H1 (cell line): ENCODE data around the gene ANKFY1. TPM values are rescaled to one million over a fixed set of nuclear protein-coding genes. Genes with fewer than 3 reads are reported as not detected.

ENCODE experiments used
- CTCF ChIA-PET: fragments of 300-600 bp; sonication (Branson Sonifier 250); formaldehyde crosslinking; loops from one replicate; lab custom pipeline; 2021; ENCODE audit not compliant: partially characterized antibody; lab: Charles Lee
- POLR2A ChIA-PET: fragments of 300-600 bp; sonication (Branson Sonifier 250); formaldehyde crosslinking; loops from one replicate; lab custom pipeline; 2021; ENCODE audit warnings: inconsistent platforms; ENCODE audit not compliant: partially characterized antibody; lab: Charles Lee
- DNase-seq, 2 experiments: peaks; one replicate each; pipeline versions ENCODE4 v3.0.0 to v3.0.0-alpha.2; 2010 to 2022; ENCODE audit warnings: low spot score in 2 of 2, low read depth in 1 of 2, mixed read lengths in 1 of 2
- FAIRE-seq: peaks from 2 replicates; lab custom pipeline; 2011; peaks lifted over from hg19 to GRCh38; lab: Jason Lieb, UNC
- H2AFZ ChIP-seq: 2 replicates; pipeline ENCODE4 v1.8.1; 2012; ENCODE audit warnings: low read length, inconsistent platforms
- H2AK5ac ChIP-seq: 2 replicates; pipeline ENCODE4 v1.6.1; 2013; ENCODE audit warnings: low read depth, low read length
- H2BK120ac ChIP-seq: replicated peaks from 2 replicates; pipeline ENCODE3; 2013; ENCODE audit warnings: low read depth, low read length, inconsistent platforms
- H2BK12ac ChIP-seq: 2 replicates; pipeline ENCODE4 v1.6.1; 2013; ENCODE audit warnings: low read depth, low read length
- H2BK15ac ChIP-seq: 2 replicates; pipeline ENCODE4 v1.6.1; 2013; ENCODE audit warnings: low read length
- H2BK20ac ChIP-seq: 2 replicates; pipeline ENCODE4 v1.6.1; 2013; ENCODE audit warnings: low read length
- H2BK5ac ChIP-seq: 2 replicates; pipeline ENCODE4 v1.6.1; 2013; ENCODE audit warnings: low read depth, low read length
- H3K14ac ChIP-seq: 2 replicates; pipeline ENCODE4 v1.6.1; 2013; ENCODE audit warnings: inconsistent platforms; ENCODE audit not compliant: insufficient read length
- H3K18ac ChIP-seq: 2 replicates; pipeline ENCODE4 v1.6.1; 2013; ENCODE audit warnings: low read length; ENCODE audit errors: extremely low read depth
- H3K23ac ChIP-seq: 2 replicates; pipeline ENCODE4 v1.6.1; 2013; ENCODE audit warnings: inconsistent platforms; ENCODE audit not compliant: insufficient read length
- H3K23me2 ChIP-seq: 2 replicates; pipeline ENCODE4 v1.6.1; 2013; ENCODE audit warnings: low read depth, low read length
- H3K27ac ChIP-seq: 2 replicates; pipeline ENCODE4 v1.6.1; 2011; ENCODE audit warnings: low read depth, low read length, inconsistent platforms
- H3K27me3 ChIP-seq, 4 experiments: replicated peaks in 1 of 4; 1 replicate in 1 of 4; 2 replicates in 3 of 4; pipeline versions ENCODE4 v1.6.1 to v1.8.1; 2011 to 2013; ENCODE audit warnings: low read length in 3 of 4, mild to moderate bottlenecking in 3 of 4, inconsistent platforms in 2 of 4, mixed read lengths in 2 of 4, moderate library complexity in 1 of 4; ENCODE audit not compliant: control insufficient read depth in 3 of 4, insufficient read depth in 3 of 4; ENCODE audit errors: extremely low read depth in 1 of 4
- H3K36me3 ChIP-seq, 4 experiments: 2 replicates each; pipeline versions ENCODE4 v1.6.1 to v1.8.1; 2011 to 2013; ENCODE audit warnings: mild to moderate bottlenecking in 4 of 4, low read length in 3 of 4, moderate library complexity in 2 of 4, control low read depth in 1 of 4, inconsistent platforms in 1 of 4; ENCODE audit not compliant: insufficient read depth in 4 of 4, control insufficient read depth in 2 of 4
- H3K4ac ChIP-seq: replicated peaks from 2 replicates; pipeline ENCODE3; 2013; ENCODE audit warnings: low read length, low read depth, mixed read lengths, inconsistent platforms; ENCODE audit not compliant: insufficient read length
- H3K4me1 ChIP-seq, 4 experiments: replicated peaks in 1 of 4; 1 replicate in 1 of 4; 2 replicates in 3 of 4; pipeline versions ENCODE4 v1.6.1 to v1.8.1; 2011 to 2013; ENCODE audit warnings: low read length in 3 of 4, inconsistent platforms in 2 of 4, mixed read lengths in 1 of 4; ENCODE audit not compliant: insufficient read depth in 4 of 4, control insufficient read depth in 3 of 4
- H3K4me2 ChIP-seq, 2 experiments: 2 replicates each; pipeline versions ENCODE4 v1.6.1 to v1.8.1; 2011 to 2013; ENCODE audit warnings: low read depth in 2 of 2, low read length in 2 of 2, control low read depth in 1 of 2, inconsistent platforms in 1 of 2, mild to moderate bottlenecking in 1 of 2; ENCODE audit not compliant: insufficient read depth in 1 of 2
- H3K4me3 ChIP-seq, 4 experiments: fragments of 200-600, 300-600 bp in 1 of 4; sonication (generic), shearing (Covaris generic), sonication (Bioruptor Twin) in 1 of 4; 2 replicates each; pipeline versions ENCODE4 v1.5.1 to v1.8.1; 2011 to 2016; ENCODE audit warnings: low read length in 4 of 4, low read depth in 3 of 4, control low read depth in 2 of 4, inconsistent platforms in 2 of 4, mild to moderate bottlenecking in 2 of 4, mixed read lengths in 1 of 4, moderate library complexity in 1 of 4; ENCODE audit not compliant: insufficient read depth in 2 of 4; ENCODE audit errors: extremely low read depth in 1 of 4
- H3K56ac ChIP-seq: replicated peaks from 2 replicates; pipeline ENCODE3; 2013; ENCODE audit warnings: low read depth, mild to moderate bottlenecking, mixed read lengths, low read length, inconsistent platforms; ENCODE audit not compliant: insufficient read length
- H3K79me1 ChIP-seq: 2 replicates; pipeline ENCODE4 v1.6.1; 2013; ENCODE audit warnings: low read depth, low read length, control low read depth
- H3K79me2 ChIP-seq, 2 experiments: 2 replicates each; pipeline versions ENCODE4 v1.6.1 to v1.8.1; 2012 to 2013; ENCODE audit warnings: low read length in 2 of 2, mild to moderate bottlenecking in 2 of 2, inconsistent platforms in 1 of 2; ENCODE audit not compliant: insufficient read depth in 2 of 2, control insufficient read depth in 1 of 2
- H3K9ac ChIP-seq, 4 experiments: replicated peaks in 1 of 4; 1 replicate in 1 of 4; 2 replicates in 3 of 4; pipeline versions ENCODE4 v1.6.1 to v1.8.1; 2011 to 2013; ENCODE audit warnings: low read depth in 3 of 4, low read length in 3 of 4, control low read depth in 2 of 4, mild to moderate bottlenecking in 2 of 4, moderate library complexity in 2 of 4, inconsistent platforms in 1 of 4; ENCODE audit errors: extremely low read depth in 1 of 4
- H3K9me3 ChIP-seq, 2 experiments: 2 replicates each; pipeline versions ENCODE4 v1.6.1 to v1.8.1; 2012 to 2013; ENCODE audit warnings: mild to moderate bottlenecking in 2 of 2, moderate library complexity in 2 of 2, control low read depth in 1 of 2, inconsistent platforms in 1 of 2, low read depth in 1 of 2, low read length in 1 of 2, mixed read lengths in 1 of 2; ENCODE audit not compliant: insufficient read depth in 2 of 2
- H4K20me1 ChIP-seq, 2 experiments: replicated peaks in 1 of 2; 2 replicates each; pipeline versions ENCODE3 to v1.8.1; 2011 to 2013; ENCODE audit warnings: inconsistent platforms in 2 of 2, low read length in 2 of 2, mild to moderate bottlenecking in 1 of 2; ENCODE audit not compliant: insufficient read depth in 2 of 2, control insufficient read depth in 1 of 2
- H4K5ac ChIP-seq: 2 replicates; pipeline ENCODE4 v1.6.1; 2013; ENCODE audit warnings: low read length, low read depth, mixed read lengths, inconsistent platforms; ENCODE audit not compliant: insufficient read length
- H4K8ac ChIP-seq: 2 replicates; pipeline ENCODE4 v1.8.0; 2013; ENCODE audit warnings: mild to moderate bottlenecking, moderate library complexity, low read length, inconsistent platforms; ENCODE audit not compliant: insufficient read depth; ENCODE audit errors: extremely low read depth
- H4K91ac ChIP-seq: replicated peaks from 2 replicates; pipeline ENCODE3; 2013; ENCODE audit warnings: low read length, mixed read lengths, inconsistent platforms; ENCODE audit not compliant: insufficient read length
- BCL11A ChIP-seq, 2 experiments: IDR thresholded peaks; one replicate each; pipeline ENCODE4 v1.6.1; 2011; ENCODE audit warnings: low read depth in 2 of 2, low read length in 2 of 2, mild to moderate bottlenecking in 2 of 2
- EZH2 ChIP-seq: fragments of 200-600 bp; sonication (generic); IDR thresholded peaks from 2 replicates; pipeline ENCODE4 v1.7.1; 2012; ENCODE audit warnings: low read depth, mild to moderate bottlenecking, moderate library complexity, low read length, inconsistent platforms; ENCODE audit not compliant: severe bottlenecking
- GABPA ChIP-seq: IDR thresholded peaks from 2 replicates; pipeline ENCODE4 v1.6.1; 2011; ENCODE audit warnings: mild to moderate bottlenecking, low read length, moderate library complexity, borderline replicate concordance; ENCODE audit not compliant: insufficient read depth
- HDAC6 ChIP-seq: IDR thresholded peaks from one replicate; pipeline ENCODE4 v1.7.1; 2012; ENCODE audit warnings: low read depth, mild to moderate bottlenecking, inconsistent platforms, low read length, moderate library complexity
- KDM1A ChIP-seq: fragments of 200-600, 300-600 bp; sonication (generic); IDR thresholded peaks from 2 replicates; pipeline ENCODE4 v1.7.1; 2016; ENCODE audit warnings: mild to moderate bottlenecking, low read length, borderline replicate concordance
- RXRA ChIP-seq: IDR thresholded peaks from 2 replicates; pipeline ENCODE4 v1.6.1; 2011; ENCODE audit warnings: low read depth, mild to moderate bottlenecking, low read length, moderate library complexity; ENCODE audit not compliant: insufficient read depth
- SIX5 ChIP-seq: IDR thresholded peaks from 2 replicates; pipeline ENCODE4 v1.6.1; 2011; ENCODE audit warnings: mild to moderate bottlenecking, low read depth, low read length
- SRF ChIP-seq: IDR thresholded peaks from 2 replicates; pipeline ENCODE4 v1.6.1; 2011; ENCODE audit warnings: mild to moderate bottlenecking, low read depth, low read length, moderate library complexity
- ZNF274 ChIP-seq: IDR thresholded peaks from 2 replicates; pipeline ENCODE4 v1.7.0; 2012; ENCODE audit warnings: low read length, borderline replicate concordance; ENCODE audit errors: extremely low read depth
- WGBS, 2 experiments: shearing (Covaris generic) in 1 of 2; methylation state at CpG; one replicate each; pipeline versions ENCODE4 v1.1.6 to v1.1.7; 2013 to 2015; ENCODE audit warnings: low lambda C conversion rate in 2 of 2, mixed read lengths in 2 of 2, inconsistent platforms in 1 of 2, low coverage in 1 of 2, missing lambda C conversion rate in 1 of 2; ENCODE audit not compliant: insufficient replicate concordance in 2 of 2, insufficient coverage in 1 of 2, insufficient read length in 1 of 2; ENCODE audit errors: extremely low coverage in 1 of 2, missing lambda C conversion rate in 1 of 2; 5-methylcytosine and 5-hydroxymethylcytosine counted together
- polyA plus RNA-seq, 7 experiments: library from polyadenylated mRNA; depleted of rRNA in 3 of 7; stranded (reverse) in 5 of 7; unstranded in 2 of 7; fragments of >200 nt in 5 of 7; fragments of 200-250 nt in 2 of 7; gene quantifications; 1 replicate in 5 of 7; 2 replicates in 1 of 7; 4 replicates in 1 of 7; pipeline versions ENCODE4 v1.2.1 to v1.2.3, GENCODE V29; 2011 to 2013; ENCODE audit warnings: missing spikeins in 2 of 7, mixed read lengths in 2 of 7
- total RNA-seq: library from RNA; stranded (reverse); fragmentation: NEBNext Ultra II Directional; extraction: Animal tissue kit (Norgen Biotek cat#: 25700); gene quantifications from 2 replicates; pipeline ENCODE4 v1.2.1, GENCODE V29; 2021
- TF ChIP-seq, protein P1 (sequence below), 3 experiments: IDR thresholded peaks; 1 replicate in 2 of 3; 2 replicates in 1 of 3; pipeline versions ENCODE4 v1.5.1 to v1.6.1; 2011; ENCODE audit warnings: low read length in 3 of 3, mild to moderate bottlenecking in 3 of 3, inconsistent platforms in 2 of 3, low read depth in 1 of 3, moderate library complexity in 1 of 3; ENCODE audit not compliant: insufficient read depth in 1 of 3; ENCODE audit errors: control extremely low read depth in 1 of 3

Gene ANKFY1
- total and polyA plus RNA-seq, 2 of the 8 experiments (the other 6 are each of a cell fraction or from before 2014, with no cell fraction given) = 28.3 to 45.3 TPM

GRCh38 chr17:4160294-4160859 lies 103.4 kb downstream of the ANKFY1 start:
- Histone ChIP-seq H3K9ac (no peak overlapping the region; a peak in 1 of 7 replicates), H3K27me3 (no peaks in the 10 kb centered on the region; a peak in 1 of 7 replicates), H4K5ac (no peak overlapping the region), H3K23ac (no peak overlapping the region), H3K36me3 (peaks cover 0 to 6% (median 0%) of the 10 kb centered on the region in 4 experiments; a peak in 3 of 8 replicates), H2BK12ac (no peak overlapping the region), H2BK20ac (no peak overlapping the region), H3K4me1 (peaks cover 0 to 6% (median 2%) of the 10 kb centered on the region in 4 experiments; a peak in 4 of 7 replicates), H4K8ac (no peak overlapping the region), H2AFZ (no peak overlapping the region), H3K79me1 (no peaks in the 10 kb centered on the region), H2AK5ac (no peak overlapping the region), H2BK5ac (peak overlapping the region; percentile 63), H3K4ac (no peak overlapping the region), H3K27ac (no peak overlapping the region), H3K9me3 (no peaks in the 10 kb centered on the region), H3K4me2 (no peak overlapping the region), H3K79me2 (no peaks in the 10 kb centered on the region), H2BK15ac (no peak overlapping the region), H3K14ac (no peak overlapping the region), H3K18ac (no peak overlapping the region), H3K56ac (no peak overlapping the region), H3K23me2 (no peaks in the 10 kb centered on the region), H2BK120ac (no peak overlapping the region), H3K4me3 (no peak overlapping the region), H4K20me1 (peaks cover 0 to 2% of the 10 kb centered on the region in 2 experiments), H4K91ac (no peak overlapping the region)
- 93% methylated on average over 19 of the region's 19 CpGs; no CpG with 5 or more reads in 1 of the 2 experiments for WGBS, 2 experiments
- ChIA-PET POLR2A (interaction anchor here (0.7 to 12.0 kb wide), 3 partner anchors 8 to 251 kb away, joined by 3 to 117 read pairs (median 5); partner anchors contain the start of genes CYB5D2 and ZZEF1), CTCF (interaction anchor here (0.7 to 2.6 kb wide), 8 partner anchors 8 to 248 kb away, joined by 3 to 17 read pairs (median 4); partner anchors contain the start of genes CYB5D2 and ZZEF1)
- no peak for DNase-seq
- FAIRE-seq = no peak
- no peak for TF ChIP-seq RXRA
- TF ChIP-seq SRF = no peak
- TF ChIP-seq BCL11A (IDR thresholded peaks at IDR 0.05; ENCODE audit: low read depth in 2 of 2, low read length in 2 of 2) = no peak
- TF ChIP-seq GABPA = no peak
- TF ChIP-seq ZNF274 = no peak
- no peak for TF ChIP-seq HDAC6
- TF ChIP-seq EZH2 = no peak
- no peak for TF ChIP-seq SIX5
- TF ChIP-seq, protein P1, sequence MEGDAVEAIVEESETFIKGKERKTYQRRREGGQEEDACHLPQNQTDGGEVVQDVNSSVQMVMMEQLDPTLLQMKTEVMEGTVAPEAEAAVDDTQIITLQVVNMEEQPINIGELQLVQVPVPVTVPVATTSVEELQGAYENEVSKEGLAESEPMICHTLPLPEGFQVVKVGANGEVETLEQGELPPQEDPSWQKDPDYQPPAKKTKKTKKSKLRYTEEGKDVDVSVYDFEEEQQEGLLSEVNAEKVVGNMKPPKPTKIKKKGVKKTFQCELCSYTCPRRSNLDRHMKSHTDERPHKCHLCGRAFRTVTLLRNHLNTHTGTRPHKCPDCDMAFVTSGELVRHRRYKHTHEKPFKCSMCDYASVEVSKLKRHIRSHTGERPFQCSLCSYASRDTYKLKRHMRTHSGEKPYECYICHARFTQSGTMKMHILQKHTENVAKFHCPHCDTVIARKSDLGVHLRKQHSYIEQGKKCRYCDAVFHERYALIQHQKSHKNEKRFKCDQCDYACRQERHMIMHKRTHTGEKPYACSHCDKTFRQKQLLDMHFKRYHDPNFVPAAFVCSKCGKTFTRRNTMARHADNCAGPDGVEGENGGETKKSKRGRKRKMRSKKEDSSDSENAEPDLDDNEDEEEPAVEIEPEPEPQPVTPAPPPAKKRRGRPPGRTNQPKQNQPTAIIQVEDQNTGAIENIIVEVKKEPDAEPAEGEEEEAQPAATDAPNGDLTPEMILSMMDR (IDR thresholded peaks at IDR 0.05; ENCODE audit: control extremely low read depth in 1 of 3, insufficient read depth in 1 of 3, low read depth in 1 of 3, low read length in 3 of 3) = no peak
- TF ChIP-seq KDM1A = no peak
